Measurements from ENCODE around the gene ALG14.

ALG14 gene

DNA sequence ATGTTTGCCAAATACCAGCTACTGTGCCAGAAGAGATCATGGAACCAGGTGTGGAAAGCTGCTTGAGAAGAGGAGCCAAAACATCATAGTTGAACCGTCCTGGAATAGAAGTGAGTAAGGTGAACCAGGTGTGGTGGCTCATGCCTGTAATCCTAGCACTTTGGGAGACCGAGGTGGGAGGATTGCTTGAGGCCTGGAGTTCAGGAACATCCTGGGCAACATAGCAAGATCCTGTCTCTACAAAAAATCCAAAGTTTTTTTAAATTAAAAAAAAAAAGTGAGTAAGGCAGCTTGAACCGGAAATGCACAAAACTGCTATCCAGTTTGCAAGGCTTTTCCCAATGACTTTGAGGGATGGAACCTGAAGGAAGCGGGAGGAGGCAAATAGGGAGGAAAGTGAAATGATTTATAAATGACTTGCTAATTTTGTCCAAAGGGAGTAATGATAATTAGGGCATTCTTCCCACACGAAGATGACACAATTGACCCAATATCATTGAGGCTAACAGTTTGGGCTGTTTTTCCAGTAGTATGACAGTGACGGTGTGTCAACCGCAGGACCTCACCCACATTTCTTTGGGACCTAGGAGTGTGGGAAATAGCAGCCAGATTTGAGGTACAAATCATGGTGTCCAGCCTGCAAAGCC is 144.3 kb downstream of the ALG14 start:
- no peaks in the 10 kb centered on the region for H3K79me2 ChIP-seq (ENCODE audit: low read length)

DNA sequence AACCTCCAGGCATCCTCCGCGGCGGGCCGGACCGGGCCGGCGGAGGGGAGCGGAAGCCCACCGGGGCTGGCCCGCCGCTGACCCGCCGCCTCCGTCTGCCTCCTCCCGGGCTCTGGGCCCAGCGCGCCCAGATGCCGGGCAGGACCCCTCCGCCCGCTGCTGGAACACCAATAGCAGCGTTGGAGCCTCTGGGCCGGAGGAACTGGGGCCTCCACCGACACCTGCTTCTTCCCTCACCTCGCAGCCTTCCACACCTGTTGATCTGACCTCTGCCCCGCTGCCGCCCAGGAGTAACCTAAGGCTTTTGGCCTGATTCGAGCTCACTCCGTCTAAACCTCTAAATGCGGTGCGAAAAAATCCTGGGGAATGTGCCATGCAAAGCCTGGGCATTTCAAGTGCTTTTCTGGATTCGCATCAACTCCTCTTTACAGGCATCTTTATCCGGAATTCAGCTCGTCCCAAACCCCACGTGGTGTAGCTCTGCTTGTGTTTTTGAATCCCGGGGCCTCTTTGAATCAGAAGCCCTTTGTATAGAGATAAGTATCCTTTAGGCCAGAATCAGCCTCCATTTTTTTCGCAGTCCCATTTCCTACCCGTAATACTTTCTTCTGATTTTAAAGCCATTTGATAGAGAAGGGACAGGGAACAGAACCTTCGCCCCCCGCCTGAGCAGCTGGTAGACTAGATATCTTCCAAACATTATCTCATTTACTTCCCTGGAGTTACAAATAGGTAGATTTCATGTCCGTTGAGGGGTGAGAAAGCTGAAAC is 145.2 kb downstream of the ALG14 start:
- Histone ChIP-seq H4K20me1 (ENCODE audit: insufficient read depth, low read length) (no peaks in the 10 kb centered on the region), H3K4me1 (ENCODE audit: low read length) (no peaks in the 10 kb centered on the region), H3K27ac (ENCODE audit: low read length) (no peak overlapping the region), H2AFZ (ENCODE audit: low read depth, low read length) (no peak overlapping the region), H3K79me2 (ENCODE audit: low read length) (no peaks in the 10 kb centered on the region), H3K9ac (ENCODE audit: low read length) (no peak overlapping the region), H3K4me2 (ENCODE audit: low read length) (no peak overlapping the region), H3K36me3 (replicated peaks; ENCODE audit: low read depth, low read length) (no peaks in the 10 kb centered on the region), H3K4me3 (ENCODE audit: low read length) (no peak overlapping the region), H3K9me3 (ENCODE audit: insufficient read depth, low read length) (no peaks in the 10 kb centered on the region), H3K27me3 (ENCODE audit: low read depth, low read length) (no peaks in the 10 kb centered on the region)
- TF ChIP-seq, protein P1, sequence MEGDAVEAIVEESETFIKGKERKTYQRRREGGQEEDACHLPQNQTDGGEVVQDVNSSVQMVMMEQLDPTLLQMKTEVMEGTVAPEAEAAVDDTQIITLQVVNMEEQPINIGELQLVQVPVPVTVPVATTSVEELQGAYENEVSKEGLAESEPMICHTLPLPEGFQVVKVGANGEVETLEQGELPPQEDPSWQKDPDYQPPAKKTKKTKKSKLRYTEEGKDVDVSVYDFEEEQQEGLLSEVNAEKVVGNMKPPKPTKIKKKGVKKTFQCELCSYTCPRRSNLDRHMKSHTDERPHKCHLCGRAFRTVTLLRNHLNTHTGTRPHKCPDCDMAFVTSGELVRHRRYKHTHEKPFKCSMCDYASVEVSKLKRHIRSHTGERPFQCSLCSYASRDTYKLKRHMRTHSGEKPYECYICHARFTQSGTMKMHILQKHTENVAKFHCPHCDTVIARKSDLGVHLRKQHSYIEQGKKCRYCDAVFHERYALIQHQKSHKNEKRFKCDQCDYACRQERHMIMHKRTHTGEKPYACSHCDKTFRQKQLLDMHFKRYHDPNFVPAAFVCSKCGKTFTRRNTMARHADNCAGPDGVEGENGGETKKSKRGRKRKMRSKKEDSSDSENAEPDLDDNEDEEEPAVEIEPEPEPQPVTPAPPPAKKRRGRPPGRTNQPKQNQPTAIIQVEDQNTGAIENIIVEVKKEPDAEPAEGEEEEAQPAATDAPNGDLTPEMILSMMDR (IDR thresholded peaks at IDR 0.05; ENCODE audit: low read depth, low read length), result no peak
- TF ChIP-seq EZH2phosphoT487 (IDR thresholded peaks at IDR 0.05; ENCODE audit: low read depth), result no peak

More for the DNA sequence above, 144.3 kb downstream of the ALG14 start:
- Histone ChIP-seq H4K20me1 (ENCODE audit: insufficient read depth, low read length) (no peaks in the 10 kb centered on the region), H3K4me1 (ENCODE audit: low read length) (no peaks in the 10 kb centered on the region), H3K27ac (ENCODE audit: low read length) (no peak overlapping the region), H3K9me3 (ENCODE audit: insufficient read depth, low read length) (no peaks in the 10 kb centered on the region), H3K4me2 (ENCODE audit: low read length) (no peak overlapping the region), H3K9ac (ENCODE audit: low read length) (no peak overlapping the region), H3K36me3 (replicated peaks; ENCODE audit: low read depth, low read length) (no peaks in the 10 kb centered on the region), H3K4me3 (ENCODE audit: low read length) (no peak overlapping the region), H3K27me3 (ENCODE audit: low read depth, low read length) (no peaks in the 10 kb centered on the region), H2AFZ (ENCODE audit: low read depth, low read length) (no peak overlapping the region)
- TF ChIP-seq, protein P1 (IDR thresholded peaks at IDR 0.05; ENCODE audit: low read depth, low read length), result no peak
- no peak for TF ChIP-seq EZH2phosphoT487 (IDR thresholded peaks at IDR 0.05; ENCODE audit: low read depth)

- no peaks in the 10 kb centered on the region for H3K27me3 ChIP-seq (ENCODE audit: low read depth, low read length)
- TF ChIP-seq EZH2phosphoT487 (IDR thresholded peaks at IDR 0.05; ENCODE audit: low read depth), result no peak
- TF ChIP-seq, protein P1 (IDR thresholded peaks at IDR 0.05; ENCODE audit: low read depth, low read length), result no peak
- H3K9ac ChIP-seq (ENCODE audit: low read length), result no peak within 1 kb of the TSS
- H3K4me1 ChIP-seq (ENCODE audit: low read length), result no peaks in the 10 kb centered on the region
- no peaks in the 10 kb centered on the region for H3K9me3 ChIP-seq (ENCODE audit: insufficient read depth, low read length)
- H3K4me3 ChIP-seq (ENCODE audit: low read length), result no peak within 1 kb of the TSS
- no peaks in the 10 kb centered on the region for H3K79me2 ChIP-seq (ENCODE audit: low read length)
- no peak within 1 kb of the TSS for H2AFZ ChIP-seq (ENCODE audit: low read depth, low read length)
- H3K4me2 ChIP-seq (ENCODE audit: low read length), result no peak within 1 kb of the TSS
- H3K27ac ChIP-seq (ENCODE audit: low read length), result no peak within 1 kb of the TSS
- no peaks in the 10 kb centered on the region for H3K36me3 ChIP-seq (replicated peaks; ENCODE audit: low read depth, low read length)
- no peaks in the 10 kb centered on the region for H4K20me1 ChIP-seq (ENCODE audit: insufficient read depth, low read length)
These were observed 145.8 kb downstream of the ALG14 start, which contains the start of gene CNN3 for GRCh38 chr1:94926915-94927404. CNN3 (minus strand) TSS chr1:94927110; CDS start chr1:94926894, 216 bp downstream.
